Mammary epithelial cell (primary cell): ENCODE results near the gene HIVEP1.

Experiments used
- EZH2 ChIP-seq: IDR thresholded peaks from 2 replicates; pipeline ENCODE4 v1.6.1; 2012; ENCODE audit warnings: low read length, inconsistent platforms, borderline replicate concordance
- TF ChIP-seq, protein P1 (sequence below), 2 donors: IDR thresholded peaks in 1 of 2; conservative IDR thresholded peaks in 1 of 2; 2 replicates each; pipeline ENCODE4 v1.5.1; 2011 to 2012; ENCODE audit warnings: inconsistent platforms in 2 of 2, low read length in 2 of 2, mild to moderate bottlenecking in 2 of 2, control low read depth in 1 of 2, low read depth in 1 of 2; ENCODE audit not compliant: insufficient read depth in 1 of 2; ENCODE audit errors: extremely low read depth in 1 of 2

DNA sequence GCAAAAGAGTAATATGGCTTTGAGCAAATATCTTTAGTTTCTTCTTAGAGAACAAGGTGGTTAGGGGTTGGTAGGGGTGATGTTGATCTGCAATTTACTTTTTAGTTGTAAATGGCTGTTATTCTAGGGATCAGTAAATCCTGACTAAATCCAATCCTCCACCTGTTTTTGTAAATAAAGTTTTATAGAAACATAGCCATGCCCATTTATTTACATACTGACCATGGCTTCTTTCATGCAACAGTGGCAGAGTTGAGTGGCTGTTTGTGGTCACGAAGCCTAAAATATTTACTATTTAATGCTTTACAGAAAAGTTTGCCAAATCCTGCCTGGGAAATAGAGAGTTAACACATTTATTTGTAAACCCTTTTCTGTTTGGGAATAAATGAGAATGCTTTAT is 14.7 kb downstream of the HIVEP1 start:
- TF ChIP-seq, protein P1, sequence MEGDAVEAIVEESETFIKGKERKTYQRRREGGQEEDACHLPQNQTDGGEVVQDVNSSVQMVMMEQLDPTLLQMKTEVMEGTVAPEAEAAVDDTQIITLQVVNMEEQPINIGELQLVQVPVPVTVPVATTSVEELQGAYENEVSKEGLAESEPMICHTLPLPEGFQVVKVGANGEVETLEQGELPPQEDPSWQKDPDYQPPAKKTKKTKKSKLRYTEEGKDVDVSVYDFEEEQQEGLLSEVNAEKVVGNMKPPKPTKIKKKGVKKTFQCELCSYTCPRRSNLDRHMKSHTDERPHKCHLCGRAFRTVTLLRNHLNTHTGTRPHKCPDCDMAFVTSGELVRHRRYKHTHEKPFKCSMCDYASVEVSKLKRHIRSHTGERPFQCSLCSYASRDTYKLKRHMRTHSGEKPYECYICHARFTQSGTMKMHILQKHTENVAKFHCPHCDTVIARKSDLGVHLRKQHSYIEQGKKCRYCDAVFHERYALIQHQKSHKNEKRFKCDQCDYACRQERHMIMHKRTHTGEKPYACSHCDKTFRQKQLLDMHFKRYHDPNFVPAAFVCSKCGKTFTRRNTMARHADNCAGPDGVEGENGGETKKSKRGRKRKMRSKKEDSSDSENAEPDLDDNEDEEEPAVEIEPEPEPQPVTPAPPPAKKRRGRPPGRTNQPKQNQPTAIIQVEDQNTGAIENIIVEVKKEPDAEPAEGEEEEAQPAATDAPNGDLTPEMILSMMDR (conservative IDR thresholded peaks at IDR 0.05 in 1 of 2, IDR thresholded peaks at IDR 0.05 in 1 of 2; ENCODE audit: extremely low read depth in 1 of 2, insufficient read depth in 1 of 2, low read depth in 1 of 2, low read length in 2 of 2): no peak
- no peak for TF ChIP-seq EZH2
